ENCODE results near the gene AMMECR1.

Gene AMMECR1

GRCh38 chrX:110294087-110294486 is 23.8 kb downstream of the AMMECR1 start:
- Histone ChIP-seq H3K4me1 (ENCODE audit: insufficient read depth, low read length, poor library complexity, severe bottlenecking) (no peaks in the 10 kb centered on the region), H3K27me3 (ENCODE audit: insufficient read depth, low read length, poor library complexity, severe bottlenecking) (no peaks in the 10 kb centered on the region), H3K4me2 (ENCODE audit: low read depth, low read length, poor library complexity, severe bottlenecking) (no peak overlapping the region), H3K79me2 (ENCODE audit: insufficient read depth, low read length) (no peaks in the 10 kb centered on the region), H2AFZ (ENCODE audit: low read length) (no peak overlapping the region), H3K36me3 (ENCODE audit: insufficient read depth, low read length) (no peaks in the 10 kb centered on the region), H3F3A (ENCODE audit: low read depth) (no peaks in the 10 kb centered on the region), H3K4me3 (ENCODE audit: low read length, poor library complexity, severe bottlenecking) (no peak overlapping the region), H3K9me2 (replicated peaks; ENCODE audit: low read depth, low read length) (no peaks in the 10 kb centered on the region), H3K9me3 (ENCODE audit: insufficient read depth, low read depth, low read length) (peaks cover 5% of the 10 kb centered on the region; the same call in 1 of the 2 replicates), H4K20me1 (ENCODE audit: insufficient read depth, low read length, poor library complexity, severe bottlenecking) (no peaks in the 10 kb centered on the region), H3K9ac (ENCODE audit: low read depth, low read length, poor library complexity, severe bottlenecking) (no peak overlapping the region)
- TF ChIP-seq CTCF (conservative IDR thresholded peaks at IDR 0.05; ENCODE audit: low read length) (no peak), EZH2phosphoT487 (IDR thresholded peaks at IDR 0.05; ENCODE audit: borderline replicate concordance) (no peak)

- Histone ChIP-seq H3K79me2 (ENCODE audit: insufficient read depth, low read length) (no peaks in the 10 kb centered on the region), H3K9me3 (ENCODE audit: insufficient read depth, low read depth, low read length) (peaks cover 5% of the 10 kb centered on the region; the same call in 1 of the 2 replicates)
Observed at GRCh38 chrX:110293658-110294057, 24.2 kb downstream of the AMMECR1 start.

GRCh38 chrX:110287605-110288004 is 30.3 kb downstream of the AMMECR1 start:
- 0 out of 2 replicates have a peak, but pooled peaks cover 4% of the 10 kb centered on the region for H3K79me2 ChIP-seq (ENCODE audit: insufficient read depth, low read length)

More at GRCh38 chrX:110293658-110294057, 24.2 kb downstream of the AMMECR1 start:
- no peak overlapping the region for H3K9ac ChIP-seq (ENCODE audit: low read depth, low read length, poor library complexity, severe bottlenecking)
- no peaks in the 10 kb centered on the region for H4K20me1 ChIP-seq (ENCODE audit: insufficient read depth, low read length, poor library complexity, severe bottlenecking)
- no peaks in the 10 kb centered on the region for H3K4me1 ChIP-seq (ENCODE audit: insufficient read depth, low read length, poor library complexity, severe bottlenecking)
- TF ChIP-seq EZH2phosphoT487 (IDR thresholded peaks at IDR 0.05; ENCODE audit: borderline replicate concordance) (no peak), CTCF (conservative IDR thresholded peaks at IDR 0.05; ENCODE audit: low read length) (no peak)
- no peaks in the 10 kb centered on the region for H3K9me2 ChIP-seq (replicated peaks; ENCODE audit: low read depth, low read length)
- no peak overlapping the region for H3K4me2 ChIP-seq (ENCODE audit: low read depth, low read length, poor library complexity, severe bottlenecking)
- H3K4me3 ChIP-seq (ENCODE audit: low read length, poor library complexity, severe bottlenecking): no peak overlapping the region
- H2AFZ ChIP-seq (ENCODE audit: low read length): no peak overlapping the region
- no peaks in the 10 kb centered on the region for H3K36me3 ChIP-seq (ENCODE audit: insufficient read depth, low read length)
- no peaks in the 10 kb centered on the region for H3K27me3 ChIP-seq (ENCODE audit: insufficient read depth, low read length, poor library complexity, severe bottlenecking)
- H3F3A ChIP-seq (ENCODE audit: low read depth): no peaks in the 10 kb centered on the region

More at GRCh38 chrX:110287605-110288004, 30.3 kb downstream of the AMMECR1 start:
- Histone ChIP-seq H3K4me3 (ENCODE audit: low read length, poor library complexity, severe bottlenecking) (no peak overlapping the region), H4K20me1 (ENCODE audit: insufficient read depth, low read length, poor library complexity, severe bottlenecking) (no peaks in the 10 kb centered on the region), H3K9ac (ENCODE audit: low read depth, low read length, poor library complexity, severe bottlenecking) (no peak overlapping the region), H3K36me3 (ENCODE audit: insufficient read depth, low read length) (no peaks in the 10 kb centered on the region), H3K9me3 (ENCODE audit: insufficient read depth, low read depth, low read length) (no peaks in the 10 kb centered on the region; the same call in 1 of the 2 replicates), H3F3A (ENCODE audit: low read depth) (no peaks in the 10 kb centered on the region), H3K4me1 (ENCODE audit: insufficient read depth, low read length, poor library complexity, severe bottlenecking) (peaks cover 2% of the 10 kb centered on the region), H3K4me2 (ENCODE audit: low read depth, low read length, poor library complexity, severe bottlenecking) (no peak overlapping the region), H3K27me3 (ENCODE audit: insufficient read depth, low read length, poor library complexity, severe bottlenecking) (no peaks in the 10 kb centered on the region), H2AFZ (ENCODE audit: low read length) (no peak overlapping the region), H3K9me2 (replicated peaks; ENCODE audit: low read depth, low read length) (no peaks in the 10 kb centered on the region)
- TF ChIP-seq CTCF (conservative IDR thresholded peaks at IDR 0.05; ENCODE audit: low read length) (no peak), EZH2phosphoT487 (IDR thresholded peaks at IDR 0.05; ENCODE audit: borderline replicate concordance) (no peak)

Measured in Loucy (cell line).